ENCODE data around the gene KCNJ1.

DNA sequence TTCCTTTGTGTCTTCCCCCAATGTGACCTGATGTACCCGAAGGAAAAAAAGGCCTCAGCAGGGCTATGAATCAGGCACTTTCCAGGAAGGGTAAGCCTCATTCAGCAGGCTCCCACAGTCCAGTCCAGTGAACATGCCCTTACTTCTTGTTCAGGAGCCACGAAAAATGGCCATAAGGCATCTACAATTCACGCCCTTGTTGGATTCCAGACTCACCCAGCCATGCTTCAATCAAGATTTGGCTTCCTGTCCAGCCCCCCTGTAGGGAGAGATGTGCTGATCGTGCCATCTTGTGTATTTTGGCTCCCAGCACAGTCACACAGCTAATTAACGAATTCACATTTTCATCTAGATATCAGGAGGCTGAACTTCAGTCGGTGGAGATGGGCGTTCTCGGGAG lies 14.1 kb upstream of the KCNJ1 start:
- TF ChIP-seq, protein P1, sequence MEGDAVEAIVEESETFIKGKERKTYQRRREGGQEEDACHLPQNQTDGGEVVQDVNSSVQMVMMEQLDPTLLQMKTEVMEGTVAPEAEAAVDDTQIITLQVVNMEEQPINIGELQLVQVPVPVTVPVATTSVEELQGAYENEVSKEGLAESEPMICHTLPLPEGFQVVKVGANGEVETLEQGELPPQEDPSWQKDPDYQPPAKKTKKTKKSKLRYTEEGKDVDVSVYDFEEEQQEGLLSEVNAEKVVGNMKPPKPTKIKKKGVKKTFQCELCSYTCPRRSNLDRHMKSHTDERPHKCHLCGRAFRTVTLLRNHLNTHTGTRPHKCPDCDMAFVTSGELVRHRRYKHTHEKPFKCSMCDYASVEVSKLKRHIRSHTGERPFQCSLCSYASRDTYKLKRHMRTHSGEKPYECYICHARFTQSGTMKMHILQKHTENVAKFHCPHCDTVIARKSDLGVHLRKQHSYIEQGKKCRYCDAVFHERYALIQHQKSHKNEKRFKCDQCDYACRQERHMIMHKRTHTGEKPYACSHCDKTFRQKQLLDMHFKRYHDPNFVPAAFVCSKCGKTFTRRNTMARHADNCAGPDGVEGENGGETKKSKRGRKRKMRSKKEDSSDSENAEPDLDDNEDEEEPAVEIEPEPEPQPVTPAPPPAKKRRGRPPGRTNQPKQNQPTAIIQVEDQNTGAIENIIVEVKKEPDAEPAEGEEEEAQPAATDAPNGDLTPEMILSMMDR (IDR thresholded peaks at IDR 0.05): no peak
- TF ChIP-seq POLR2AphosphoS5 (IDR thresholded peaks at IDR 0.05) (no peak), EP300 (IDR thresholded peaks at IDR 0.05) (no peak), POLR2A (IDR thresholded peaks at IDR 0.05) (no peak)

Data from stomach (tissue), 4 donors.